Suprapubic skin (tissue), 4 donors: ENCODE data around the gene NFIB. TPM values are rescaled to one million over a fixed set of nuclear protein-coding genes. Genes with fewer than 3 reads are reported as not detected.

Source experiments
- DNase-seq, 2 donors: peaks; one replicate each; pipeline ENCODE4 v3.0.0-alpha.2; 2019; ENCODE audit warnings: low spot score in 2 of 2
- H3K27ac ChIP-seq: fragments of 200-600 bp; sonication (generic); one replicate; pipeline ENCODE4 v1.5.1; 2019
- H3K27me3 ChIP-seq: fragments of 200-600 bp; sonication (generic); one replicate; pipeline ENCODE4 v1.5.1; 2019
- H3K36me3 ChIP-seq: fragments of 200-600 bp; sonication (generic); one replicate; pipeline ENCODE4 v1.5.1; 2019
- H3K4me1 ChIP-seq: fragments of 200-600 bp; sonication (generic); one replicate; pipeline ENCODE4 v1.5.1; 2019
- H3K4me3 ChIP-seq: fragments of 200-600 bp; sonication (generic); one replicate; pipeline ENCODE4 v1.5.1; 2019; ENCODE audit warnings: mild to moderate bottlenecking
- H3K9me3 ChIP-seq: fragments of 200-600 bp; sonication (generic); one replicate; pipeline ENCODE4 v1.5.1; 2019
- EP300 ChIP-seq: sonication (generic); formaldehyde crosslinking; IDR thresholded peaks from one replicate; pipeline ENCODE4 v1.6.1; 2017; ENCODE audit warnings: antibody characterized with exemption
- POLR2A ChIP-seq, 2 donors: fragments of 450-650 bp; IDR thresholded peaks; one replicate each; pipeline ENCODE4 v1.6.1; 2017; ENCODE audit warnings: antibody characterized with exemption in 2 of 2, mild to moderate bottlenecking in 2 of 2, moderate library complexity in 2 of 2
- POLR2AphosphoS5 ChIP-seq, 3 donors: sonication (generic); formaldehyde crosslinking; IDR thresholded peaks; one replicate each; pipeline ENCODE4 v1.6.1; 2017; ENCODE audit warnings: antibody characterized with exemption in 3 of 3
- WGBS: methylation state at CpG from one replicate; pipeline ENCODE4 v1.1.5; 2018; 5-methylcytosine and 5-hydroxymethylcytosine counted together
- total RNA-seq, 4 donors: library from RNA; depleted of rRNA; stranded (reverse); fragments of >200 nt; gene quantifications; one replicate each; pipeline ENCODE4 v1.1.0, GENCODE V29; 2016
- TF ChIP-seq, protein P1 (sequence below), 2 donors: fragments of 200-600 bp in 1 of 2; fragments of 450-650 bp in 1 of 2; sonication (generic) in 1 of 2; IDR thresholded peaks; one replicate each; pipeline ENCODE4 v1.5.1; 2016 to 2019; ENCODE audit warnings: antibody characterized with exemption in 2 of 2, mild to moderate bottlenecking in 1 of 2, moderate library complexity in 1 of 2

The NFIB gene
- total RNA-seq, 4 donors from 2014 or later: 90.4 to 204 (median 112) TPM

DNA sequence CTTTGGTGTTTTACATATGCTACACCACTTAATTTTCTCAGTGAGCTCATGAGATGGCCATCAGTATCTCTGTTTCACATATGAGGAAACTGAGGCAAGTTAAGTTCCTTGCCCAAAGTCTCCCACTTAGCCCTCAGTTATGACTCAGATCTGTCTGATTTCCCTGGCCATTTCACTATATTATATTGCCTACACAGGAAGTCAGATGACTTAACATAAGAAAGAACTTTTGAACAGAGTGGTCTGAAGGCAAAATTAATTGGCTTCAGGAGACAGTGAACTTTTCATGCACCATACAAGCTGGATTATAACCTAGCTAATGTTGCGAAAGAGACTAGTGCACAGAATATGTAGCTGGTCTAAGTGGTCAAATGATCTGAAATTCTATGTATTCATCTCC, 221.6 kb downstream of the NFIB start:
- H3K4me3 ChIP-seq: no peak overlapping the region
- H3K36me3 ChIP-seq: peaks cover under 1% of the 10 kb centered on the region
- no peak for TF ChIP-seq POLR2AphosphoS5 (IDR thresholded peaks at IDR 0.05)
- TF ChIP-seq POLR2A (IDR thresholded peaks at IDR 0.05): no peak
- no peak for TF ChIP-seq EP300
- TF ChIP-seq, protein P1, sequence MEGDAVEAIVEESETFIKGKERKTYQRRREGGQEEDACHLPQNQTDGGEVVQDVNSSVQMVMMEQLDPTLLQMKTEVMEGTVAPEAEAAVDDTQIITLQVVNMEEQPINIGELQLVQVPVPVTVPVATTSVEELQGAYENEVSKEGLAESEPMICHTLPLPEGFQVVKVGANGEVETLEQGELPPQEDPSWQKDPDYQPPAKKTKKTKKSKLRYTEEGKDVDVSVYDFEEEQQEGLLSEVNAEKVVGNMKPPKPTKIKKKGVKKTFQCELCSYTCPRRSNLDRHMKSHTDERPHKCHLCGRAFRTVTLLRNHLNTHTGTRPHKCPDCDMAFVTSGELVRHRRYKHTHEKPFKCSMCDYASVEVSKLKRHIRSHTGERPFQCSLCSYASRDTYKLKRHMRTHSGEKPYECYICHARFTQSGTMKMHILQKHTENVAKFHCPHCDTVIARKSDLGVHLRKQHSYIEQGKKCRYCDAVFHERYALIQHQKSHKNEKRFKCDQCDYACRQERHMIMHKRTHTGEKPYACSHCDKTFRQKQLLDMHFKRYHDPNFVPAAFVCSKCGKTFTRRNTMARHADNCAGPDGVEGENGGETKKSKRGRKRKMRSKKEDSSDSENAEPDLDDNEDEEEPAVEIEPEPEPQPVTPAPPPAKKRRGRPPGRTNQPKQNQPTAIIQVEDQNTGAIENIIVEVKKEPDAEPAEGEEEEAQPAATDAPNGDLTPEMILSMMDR (IDR thresholded peaks at IDR 0.05): no peak
- no peak for DNase-seq
- H3K9me3 ChIP-seq: no peaks in the 10 kb centered on the region
- no peaks in the 10 kb centered on the region for H3K27me3 ChIP-seq
- peaks cover 18% of the 10 kb centered on the region for H3K4me1 ChIP-seq
- H3K27ac ChIP-seq: no peak overlapping the region
- 100% methylated on average over 1 of the region's 1 CpG for WGBS

GRCh38 chr9:14089051-14089803, 224.7 kb downstream of the NFIB start:
- Histone ChIP-seq H3K27me3 (no peaks in the 10 kb centered on the region), H3K4me3 (no peak overlapping the region), H3K27ac (no peak overlapping the region), H3K36me3 (peaks cover 7% of the 10 kb centered on the region), H3K4me1 (no peaks in the 10 kb centered on the region), H3K9me3 (no peaks in the 10 kb centered on the region)
- WGBS: 87% methylated on average over 4 of the region's 4 CpGs
- TF ChIP-seq POLR2A (IDR thresholded peaks at IDR 0.05) (no peak), EP300 (no peak), POLR2AphosphoS5 (IDR thresholded peaks at IDR 0.05) (no peak)
- TF ChIP-seq, protein P1 (IDR thresholded peaks at IDR 0.05): no peak
- no peak for DNase-seq

GRCh38 chr9:14087576-14087975, 226.4 kb downstream of the NFIB start:
- Histone ChIP-seq H3K36me3 (peaks cover 7% of the 10 kb centered on the region), H3K27ac (no peak overlapping the region), H3K27me3 (no peaks in the 10 kb centered on the region), H3K4me1 (no peaks in the 10 kb centered on the region), H3K4me3 (no peak overlapping the region), H3K9me3 (no peaks in the 10 kb centered on the region)
- 96% methylated on average over 7 of the region's 7 CpGs for WGBS
- no peak for DNase-seq
- no peak for TF ChIP-seq POLR2AphosphoS5 (IDR thresholded peaks at IDR 0.05)
- TF ChIP-seq POLR2A (IDR thresholded peaks at IDR 0.05): no peak
- no peak for TF ChIP-seq EP300
- TF ChIP-seq, protein P1 (IDR thresholded peaks at IDR 0.05): no peak

DNA sequence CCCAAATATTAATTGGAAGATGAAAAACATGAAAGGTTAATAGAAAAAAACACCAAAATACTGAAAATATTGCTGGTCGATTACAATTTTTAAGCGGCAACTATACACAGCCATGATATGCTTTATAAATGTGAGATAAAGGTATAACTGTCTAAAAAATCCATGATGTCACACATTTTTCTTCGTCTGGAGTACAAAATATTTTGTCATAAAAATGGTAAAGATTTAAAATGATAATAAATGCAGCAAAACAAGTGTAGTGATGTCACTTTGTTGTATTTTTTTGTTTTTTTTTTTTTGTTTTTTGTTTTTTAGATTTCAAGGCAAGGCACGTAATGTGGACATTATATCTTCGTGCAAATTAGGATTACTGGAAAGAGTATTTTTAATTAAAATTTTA, 227.4 kb downstream of the NFIB start:
- no peaks in the 10 kb centered on the region for H3K4me1 ChIP-seq
- no peaks in the 10 kb centered on the region for H3K9me3 ChIP-seq
- WGBS: 94% methylated on average over 5 of the region's 5 CpGs
- H3K36me3 ChIP-seq: peaks cover 7% of the 10 kb centered on the region
- H3K4me3 ChIP-seq: no peak overlapping the region
- H3K27ac ChIP-seq: no peak overlapping the region
- H3K27me3 ChIP-seq: no peaks in the 10 kb centered on the region
- DNase-seq: no peak
- TF ChIP-seq EP300: no peak
- TF ChIP-seq POLR2A (IDR thresholded peaks at IDR 0.05): no peak
- no peak for TF ChIP-seq POLR2AphosphoS5 (IDR thresholded peaks at IDR 0.05)
- TF ChIP-seq, protein P1 (IDR thresholded peaks at IDR 0.05): no peak

GRCh38 chr9:14085810-14086209, 228.1 kb downstream of the NFIB start:
- no peak overlapping the region for H3K4me3 ChIP-seq
- DNase-seq: no peak
- H3K36me3 ChIP-seq: peaks cover 7% of the 10 kb centered on the region
- no peaks in the 10 kb centered on the region for H3K27me3 ChIP-seq
- no peaks in the 10 kb centered on the region for H3K9me3 ChIP-seq
- WGBS: 89% methylated on average over 1 of the region's 1 CpG
- H3K4me1 ChIP-seq: no peaks in the 10 kb centered on the region
- TF ChIP-seq POLR2AphosphoS5 (IDR thresholded peaks at IDR 0.05): no peak
- TF ChIP-seq, protein P1 (IDR thresholded peaks at IDR 0.05): no peak
- TF ChIP-seq POLR2A (IDR thresholded peaks at IDR 0.05): no peak
- TF ChIP-seq EP300: no peak
- no peak overlapping the region for H3K27ac ChIP-seq
